GM18498 (cell line): ENCODE measurements around the gene NMRAL1.

Source experiments
- ATAC-seq: cut with Tn5 transposase; IDR thresholded peaks from one replicate; pipeline ENCODE4 v1.9.1; 2021; ENCODE audit warnings: mild to moderate bottlenecking, moderate library complexity; ENCODE audit not compliant: unreplicated experiment

Gene NMRAL1

DNA sequence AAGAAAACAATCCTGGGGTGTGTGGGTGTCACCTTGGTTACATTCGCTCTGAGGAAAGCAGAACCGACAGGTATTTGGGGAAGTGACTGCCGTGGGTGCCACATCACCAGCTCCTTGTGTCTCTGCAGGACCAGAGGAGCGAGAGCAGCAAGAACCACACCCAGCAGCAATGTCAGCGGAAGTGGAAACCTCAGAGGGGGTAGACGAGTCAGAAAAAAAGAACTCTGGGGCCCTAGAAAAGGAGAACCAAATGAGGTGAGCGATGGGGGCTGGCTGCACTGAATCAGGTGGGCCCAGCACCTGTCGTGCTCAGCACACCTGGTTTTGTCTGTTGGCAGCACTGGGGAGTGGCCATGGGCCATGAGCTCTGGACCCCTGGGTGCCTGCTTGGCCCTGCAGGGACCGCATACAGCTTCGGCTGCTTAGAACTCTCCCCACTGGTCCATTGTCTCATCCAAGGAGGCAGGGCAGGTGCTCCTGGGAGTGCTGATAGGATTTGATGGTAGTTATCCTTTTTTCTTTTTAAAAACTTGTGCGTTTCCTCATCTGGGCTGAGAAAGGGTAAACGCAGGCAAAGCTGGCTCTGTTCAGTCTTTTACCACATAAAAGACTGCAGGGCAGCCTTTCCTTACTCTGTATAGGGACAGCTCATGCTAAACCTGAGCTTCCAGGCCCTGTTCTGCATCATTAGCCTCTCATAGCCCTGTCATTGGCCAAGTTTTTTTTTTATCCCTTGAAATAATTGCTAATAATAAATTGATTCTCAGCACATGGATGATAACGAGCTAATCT, 31.1 kb upstream of the NMRAL1 start:
- peak; percentile 76 for ATAC-seq

- no peak for ATAC-seq
These were observed 26.6 kb upstream of the NMRAL1 start for GRCh38 chr16:4501071-4501478.

- ATAC-seq: no peak
These were observed 25.8 kb upstream of the NMRAL1 start for GRCh38 chr16:4500272-4500671.

- ATAC-seq: no peak
These were observed 24.8 kb upstream of the NMRAL1 start for GRCh38 chr16:4499196-4499555.

DNA sequence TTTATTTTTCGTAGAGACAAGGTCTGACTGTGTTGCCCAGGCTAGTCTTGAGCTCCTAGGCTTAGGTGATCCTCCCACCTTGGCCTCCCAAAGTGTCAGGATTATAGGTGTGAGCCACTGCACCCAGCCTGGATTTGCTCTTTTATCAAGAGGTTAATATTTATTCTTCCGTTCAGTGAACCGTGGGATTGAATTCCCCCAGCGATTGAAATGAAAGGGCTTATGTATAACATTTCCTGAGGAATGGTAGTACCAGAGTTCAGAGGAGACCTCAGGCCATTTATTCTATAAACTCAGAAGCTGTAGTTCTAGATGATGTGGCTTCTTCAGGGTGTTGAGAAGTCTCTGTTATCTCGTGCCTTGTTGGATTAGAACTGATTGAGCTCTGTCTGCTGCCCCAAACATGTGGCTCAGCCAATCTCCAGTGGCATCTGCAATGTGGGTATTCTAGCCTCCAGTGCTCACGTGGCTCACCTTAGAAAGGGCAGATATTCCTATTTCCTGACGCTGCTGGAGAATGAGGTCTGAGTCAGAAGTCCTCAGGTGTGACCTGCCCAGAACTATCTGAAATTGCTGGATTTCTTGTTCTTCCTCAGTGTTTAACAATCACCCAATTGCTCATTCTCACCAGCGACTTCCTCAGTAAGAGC, 24.2 kb upstream of the NMRAL1 start:
- no peak for ATAC-seq

DNA sequence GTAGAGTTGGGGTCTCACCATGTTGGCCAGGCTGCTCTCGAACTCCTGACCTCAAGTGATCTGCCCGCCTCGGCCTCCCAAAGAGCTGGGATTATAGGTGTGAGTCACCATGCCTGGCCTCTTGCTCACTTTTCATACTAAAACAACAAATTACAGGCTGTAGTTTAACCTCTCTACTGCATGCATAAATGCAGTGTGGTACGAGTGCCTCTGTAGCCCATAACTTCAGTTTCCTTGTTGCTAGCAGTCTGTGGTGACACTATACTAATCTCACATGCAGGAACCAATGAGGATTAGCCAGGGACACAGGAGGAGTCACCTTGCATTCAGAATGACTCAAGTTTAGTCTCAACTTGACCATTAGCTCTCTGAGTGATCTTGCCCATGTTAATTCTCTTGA, 21.9 kb upstream of the NMRAL1 start:
- ATAC-seq: no peak

- ATAC-seq: no peak
These were observed 21.3 kb upstream of the NMRAL1 start for GRCh38 chr16:4495766-4496165.

GRCh38 chr16:4494746-4495490, 20.5 kb upstream of the NMRAL1 start:
- no peak for ATAC-seq

GRCh38 chr16:4491898-4492297, 17.5 kb upstream of the NMRAL1 start:
- ATAC-seq: no peak

- no peak for ATAC-seq
These were observed 14.6 kb upstream of the NMRAL1 start for GRCh38 chr16:4489030-4489429.

GRCh38 chr16:4488499-4488967, 14.1 kb upstream of the NMRAL1 start:
- ATAC-seq: no peak

- no peak for ATAC-seq
These were observed 13.6 kb upstream of the NMRAL1 start for GRCh38 chr16:4487955-4488498.

- ATAC-seq: no peak
These were observed 11.9 kb upstream of the NMRAL1 start for GRCh38 chr16:4486126-4486893.

DNA sequence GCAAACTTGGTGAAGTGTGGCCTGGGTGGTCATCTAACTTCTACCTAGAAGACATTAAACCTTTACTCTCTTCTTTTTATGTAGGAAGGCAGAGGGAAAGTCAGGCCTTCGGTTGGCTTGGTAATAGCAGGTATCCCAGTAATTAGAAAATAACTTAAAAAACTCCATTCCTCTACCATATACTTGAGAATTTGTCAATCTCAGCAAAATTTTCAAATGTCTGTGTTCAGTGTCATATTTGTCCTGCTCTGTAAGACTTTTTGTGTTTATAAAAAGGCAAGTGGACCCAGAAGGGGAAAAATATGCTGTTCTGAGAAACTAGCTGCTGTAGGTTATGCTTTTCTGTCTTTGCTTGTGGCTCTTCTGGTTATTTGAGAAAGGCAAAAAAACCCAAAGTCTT, 7.5 kb upstream of the NMRAL1 start:
- no peak for ATAC-seq

- ATAC-seq: no peak
These were observed 7.1 kb upstream of the NMRAL1 start for GRCh38 chr16:4481526-4481925.

GRCh38 chr16:4477966-4478365, 3.5 kb upstream of the NMRAL1 start:
- ATAC-seq: no peak

DNA sequence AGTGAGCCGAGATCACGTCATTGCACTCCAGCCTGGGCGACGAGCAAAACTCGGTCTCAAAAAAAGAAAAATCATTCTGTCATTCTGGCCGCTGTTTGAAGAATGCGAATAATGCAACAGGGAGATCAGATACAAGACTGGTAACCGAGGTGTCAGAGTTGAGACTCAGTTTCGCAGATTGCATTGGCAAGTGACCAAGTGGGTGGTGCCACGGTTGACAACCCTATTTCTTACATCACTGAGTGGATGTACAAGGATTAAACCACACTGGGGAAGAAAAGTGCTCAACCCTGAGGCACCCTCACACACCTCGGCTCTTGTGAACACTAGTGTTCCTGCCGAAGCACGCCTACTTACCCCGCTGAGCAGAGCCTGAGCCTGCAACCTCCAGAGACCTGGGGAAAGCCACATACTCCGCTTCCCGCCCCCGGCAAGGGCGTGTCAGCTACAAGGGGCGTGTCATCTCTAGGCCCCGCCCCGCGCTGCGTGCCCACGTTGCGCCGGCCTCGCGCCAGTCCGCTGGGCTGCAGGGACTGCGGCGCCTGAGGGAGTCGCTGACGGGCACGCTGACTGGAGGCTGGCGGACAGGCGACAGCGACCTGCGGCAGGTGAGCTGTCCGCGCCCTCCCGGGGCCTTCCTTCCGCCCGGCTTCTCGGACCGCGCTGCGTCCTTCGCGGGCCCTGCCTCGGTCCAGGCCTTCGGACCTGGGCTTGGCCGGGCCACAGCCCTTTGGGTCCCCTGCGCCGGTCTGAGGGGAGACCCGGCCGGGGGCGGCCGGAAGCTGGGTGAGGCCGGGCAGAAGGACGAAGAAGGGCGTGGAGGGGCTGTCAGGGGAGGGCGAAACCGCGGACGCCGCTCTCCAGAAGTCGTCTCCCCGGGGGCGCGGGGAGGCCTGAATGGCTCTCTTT, 1.7 kb upstream of the NMRAL1 start, which contains the start of gene HMOX2:
Gene HMOX2 (plus strand): TSS at position 519 of the 909 bp plus-strand sequence. CDS start 29,127 bp downstream, outside the sequence.
- peak; percentile 92 for ATAC-seq

DNA sequence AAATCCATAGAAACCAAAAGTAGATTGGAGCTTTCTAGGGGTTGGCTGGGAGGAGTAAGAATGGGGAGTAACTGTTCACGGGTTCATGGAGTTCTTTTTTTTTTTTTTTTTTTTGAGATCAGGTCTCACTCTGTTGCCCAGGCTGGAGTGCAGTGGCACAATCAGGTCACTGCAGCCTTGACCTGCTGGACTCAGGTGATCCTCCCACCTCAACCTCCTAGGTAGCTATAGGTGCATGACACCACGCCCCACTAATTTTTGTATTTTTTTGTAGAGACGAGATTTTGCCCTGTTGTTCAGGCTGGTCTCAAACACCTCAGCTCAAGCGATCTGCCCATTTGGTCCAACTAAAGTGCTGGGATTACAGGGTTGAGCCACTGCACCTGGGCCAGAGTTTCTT, 1.5 kb downstream of the NMRAL1 start:
- ATAC-seq: no peak

- ATAC-seq: no peak
These were observed 2.6 kb downstream of the NMRAL1 start for GRCh38 chr16:4471869-4472268.

DNA sequence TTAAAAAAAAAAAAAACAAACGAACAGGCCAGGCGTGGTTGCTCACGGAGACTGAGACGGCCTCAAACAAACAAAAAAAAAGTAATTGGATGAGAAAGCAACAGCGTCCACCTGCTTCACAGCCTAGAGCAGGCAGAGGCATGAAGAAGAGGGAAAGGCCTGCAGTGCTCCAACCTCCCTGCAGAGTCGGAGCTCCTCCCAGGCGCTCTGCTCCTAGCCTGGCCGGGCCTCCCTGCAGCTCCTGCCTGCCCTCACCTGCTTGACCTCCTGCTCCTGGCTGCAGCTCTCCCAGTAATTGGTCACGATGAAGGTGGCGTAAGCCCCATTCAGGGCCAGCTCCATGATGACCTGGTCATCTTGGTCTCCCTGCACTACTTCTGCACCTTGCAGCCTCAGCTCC, 5.5 kb downstream of the NMRAL1 start:
- no peak for ATAC-seq
